SK-N-SH (cell line): ENCODE data around the gene WARS2.

Experiments
- CTCF ChIP-seq: fragments of 200-600 bp; sonication (generic); IDR thresholded peaks from 2 replicates; pipeline ENCODE4 v1.6.1; 2017; ENCODE audit warnings: antibody characterized with exemption, mild to moderate bottlenecking, moderate library complexity
- EP300 ChIP-seq, 2 experiments: IDR thresholded peaks; 2 replicates each; pipeline versions ENCODE4 v1.4.0 to v1.6.1; 2012; ENCODE audit warnings: borderline replicate concordance in 1 of 2, low read depth in 1 of 2, low read length in 1 of 2
- TAF1 ChIP-seq: IDR thresholded peaks from 2 replicates; pipeline ENCODE4 v1.6.1; 2012; ENCODE audit warnings: low read depth, mild to moderate bottlenecking, low read length, moderate library complexity, borderline replicate concordance
- TF ChIP-seq, protein P1 (sequence below): IDR thresholded peaks from 2 replicates; pipeline ENCODE4 v1.4.0; 2012; ENCODE audit warnings: low read depth, borderline replicate concordance
- TF ChIP-seq, protein P2 (sequence below): IDR thresholded peaks from 2 replicates; pipeline ENCODE4 v1.6.1; 2012; ENCODE audit warnings: mild to moderate bottlenecking, low read depth, low read length, moderate library complexity

- TF ChIP-seq CTCF = no peak
- TF ChIP-seq, protein P1, sequence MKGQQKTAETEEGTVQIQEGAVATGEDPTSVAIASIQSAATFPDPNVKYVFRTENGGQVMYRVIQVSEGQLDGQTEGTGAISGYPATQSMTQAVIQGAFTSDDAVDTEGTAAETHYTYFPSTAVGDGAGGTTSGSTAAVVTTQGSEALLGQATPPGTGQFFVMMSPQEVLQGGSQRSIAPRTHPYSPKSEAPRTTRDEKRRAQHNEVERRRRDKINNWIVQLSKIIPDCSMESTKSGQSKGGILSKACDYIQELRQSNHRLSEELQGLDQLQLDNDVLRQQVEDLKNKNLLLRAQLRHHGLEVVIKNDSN = no peak
- TF ChIP-seq TAF1 = no peak
- no peak for TF ChIP-seq EP300 (IDR thresholded peaks at IDR 0.05; ENCODE audit: borderline replicate concordance in 1 of 2, low read depth in 1 of 2, low read length in 1 of 2)
- TF ChIP-seq, protein P2, sequence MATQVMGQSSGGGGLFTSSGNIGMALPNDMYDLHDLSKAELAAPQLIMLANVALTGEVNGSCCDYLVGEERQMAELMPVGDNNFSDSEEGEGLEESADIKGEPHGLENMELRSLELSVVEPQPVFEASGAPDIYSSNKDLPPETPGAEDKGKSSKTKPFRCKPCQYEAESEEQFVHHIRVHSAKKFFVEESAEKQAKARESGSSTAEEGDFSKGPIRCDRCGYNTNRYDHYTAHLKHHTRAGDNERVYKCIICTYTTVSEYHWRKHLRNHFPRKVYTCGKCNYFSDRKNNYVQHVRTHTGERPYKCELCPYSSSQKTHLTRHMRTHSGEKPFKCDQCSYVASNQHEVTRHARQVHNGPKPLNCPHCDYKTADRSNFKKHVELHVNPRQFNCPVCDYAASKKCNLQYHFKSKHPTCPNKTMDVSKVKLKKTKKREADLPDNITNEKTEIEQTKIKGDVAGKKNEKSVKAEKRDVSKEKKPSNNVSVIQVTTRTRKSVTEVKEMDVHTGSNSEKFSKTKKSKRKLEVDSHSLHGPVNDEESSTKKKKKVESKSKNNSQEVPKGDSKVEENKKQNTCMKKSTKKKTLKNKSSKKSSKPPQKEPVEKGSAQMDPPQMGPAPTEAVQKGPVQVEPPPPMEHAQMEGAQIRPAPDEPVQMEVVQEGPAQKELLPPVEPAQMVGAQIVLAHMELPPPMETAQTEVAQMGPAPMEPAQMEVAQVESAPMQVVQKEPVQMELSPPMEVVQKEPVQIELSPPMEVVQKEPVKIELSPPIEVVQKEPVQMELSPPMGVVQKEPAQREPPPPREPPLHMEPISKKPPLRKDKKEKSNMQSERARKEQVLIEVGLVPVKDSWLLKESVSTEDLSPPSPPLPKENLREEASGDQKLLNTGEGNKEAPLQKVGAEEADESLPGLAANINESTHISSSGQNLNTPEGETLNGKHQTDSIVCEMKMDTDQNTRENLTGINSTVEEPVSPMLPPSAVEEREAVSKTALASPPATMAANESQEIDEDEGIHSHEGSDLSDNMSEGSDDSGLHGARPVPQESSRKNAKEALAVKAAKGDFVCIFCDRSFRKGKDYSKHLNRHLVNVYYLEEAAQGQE = no peak
Measured at GRCh38 chr1:119069682-119070081, 70.8 kb downstream of the WARS2 start.
